ENCODE measurements around the gene ETS1. TPM values are rescaled to one million over a fixed set of nuclear protein-coding genes. Genes with fewer than 3 reads are reported as not detected.

ETS1 gene
- polyA plus RNA-seq, 2 of the 4 experiments (the other 2 are of a cell fraction): 14.5 to 18.8 TPM

- no peak overlapping the region for H3K27ac ChIP-seq
- DNase-seq (ENCODE audit: low read depth in 1 of 2, low spot score in 1 of 2) (no peak), ATAC-seq (no peak), FAIRE-seq (no peak)
- CTCF ChIA-PET: no interaction called here
- no peak overlapping the region for H3K4me2 ChIP-seq
- H3K9me3 ChIP-seq: no peaks in the 10 kb centered on the region
- H3K4me3 ChIP-seq: no peak overlapping the region
- TF ChIP-seq SMC3 (IDR thresholded peaks at IDR 0.05): no peak
- TF ChIP-seq NR3C1 (IDR thresholded peaks at IDR 0.05): no peak
- TF ChIP-seq CBX2 (IDR thresholded peaks at IDR 0.05; ENCODE audit: borderline replicate concordance, low read depth): no peak
- no peak for TF ChIP-seq RAD21 (conservative IDR thresholded peaks at IDR 0.05 in 1 of 2, IDR thresholded peaks at IDR 0.05 in 1 of 2)
- TF ChIP-seq ZFP36 (IDR thresholded peaks at IDR 0.05; ENCODE audit: borderline replicate concordance, partially characterized antibody): no peak
- no peak for TF ChIP-seq TFCP2L1 (CRISPR knock-in tag; IDR thresholded peaks at IDR 0.05)
- 87% methylated on average over 8 of the region's 8 CpGs for WGBS (ENCODE audit: missing lambda C conversion rate)
- peaks cover 16% of the 10 kb centered on the region; the same call in 1 of the 3 replicates for H3K4me1 ChIP-seq
- POLR2A ChIA-PET: no interaction called here
Measured at GRCh38 chr11:128456566-128457268, 130.6 kb downstream of the ETS1 start.

GRCh38 chr11:128455766-128456165 is 131.6 kb downstream of the ETS1 start:
- POLR2A ChIA-PET: no interaction called here
- no peak for TF ChIP-seq ZSCAN20 (CRISPR knock-in tag; IDR thresholded peaks at IDR 0.05)
- no peak for TF ChIP-seq SREBF2 (IDR thresholded peaks at IDR 0.05)
- no peak for TF ChIP-seq ZFP36 (IDR thresholded peaks at IDR 0.05; ENCODE audit: borderline replicate concordance, partially characterized antibody)
- no peak for TF ChIP-seq HMGXB4 (CRISPR knock-in tag; IDR thresholded peaks at IDR 0.05; ENCODE audit: borderline replicate concordance)
- no peak for TF ChIP-seq JUNB (IDR thresholded peaks at IDR 0.05)
- no peak for TF ChIP-seq KDM1A (IDR thresholded peaks at IDR 0.05; ENCODE audit: low read depth)
- no peak overlapping the region for H3K4me3 ChIP-seq
- CTCF ChIA-PET: no interaction called here
- DNase-seq (ENCODE audit: low read depth in 1 of 2, low spot score in 1 of 2) (no peak), FAIRE-seq (no peak), ATAC-seq (no peak)
- peaks cover 16% of the 10 kb centered on the region; the same call in 1 of the 3 replicates for H3K4me1 ChIP-seq
- no peak overlapping the region for H3K27ac ChIP-seq
- H3K9me3 ChIP-seq: no peaks in the 10 kb centered on the region
- H3K4me2 ChIP-seq: no peak overlapping the region
- WGBS (ENCODE audit: missing lambda C conversion rate): 91% methylated on average over 5 of the region's 5 CpGs

GRCh38 chr11:128453444-128454336 is 133.7 kb downstream of the ETS1 start:
- H3K4me1 ChIP-seq: peaks cover 20% of the 10 kb centered on the region; the same call in 2 of the 3 replicates
- no peak overlapping the region for H3K4me3 ChIP-seq
- TF ChIP-seq ZNF302 (CRISPR knock-in tag; IDR thresholded peaks at IDR 0.05) (no peak), EP300 (IDR thresholded peaks at IDR 0.05) (no peak), RCOR1 (IDR thresholded peaks at IDR 0.05; ENCODE audit: low read depth, low read length) (no peak), EHMT2 (IDR thresholded peaks at IDR 0.05; ENCODE audit: low read depth) (no peak), MAX (IDR thresholded peaks at IDR 0.05) (no peak), ELK1 (IDR thresholded peaks at IDR 0.05; ENCODE audit: low read depth, low read length) (no peak), TFCP2L1 (CRISPR knock-in tag; IDR thresholded peaks at IDR 0.05) (no peak), JUNB (IDR thresholded peaks at IDR 0.05) (no peak), HEYL (CRISPR knock-in tag; IDR thresholded peaks at IDR 0.05) (no peak), HOXB13 (CRISPR knock-in tag; IDR thresholded peaks at IDR 0.05; ENCODE audit: low read depth) (no peak), KDM5A (IDR thresholded peaks at IDR 0.05) (no peak), MYC (IDR thresholded peaks at IDR 0.05; ENCODE audit: borderline replicate concordance, low read length) (no peak)
- ChIA-PET CTCF (no interaction called here), POLR2A (interaction anchor here (0.5 kb wide), 1 partner anchor 72 kb away, joined by 4 read pairs; no protein-coding TSS in a partner anchor)
- H3K9me3 ChIP-seq: no peaks in the 10 kb centered on the region
- H3K4me2 ChIP-seq: no peak overlapping the region
- ATAC-seq (peak; percentile 20 to 44; a peak in 5 of 6 replicates), DNase-seq (ENCODE audit: low read depth in 1 of 2, low spot score in 1 of 2) (no peak), FAIRE-seq (no peak)
- WGBS (ENCODE audit: missing lambda C conversion rate): 83% methylated on average over 5 of the region's 5 CpGs
- H3K27ac ChIP-seq: no peak overlapping the region

Measured in A549 (cell line).